ENCODE data around the gene DIS3L2.

GRCh38 chr2:232341739-232342126 is 380.2 kb downstream of the DIS3L2 start:
- TF ChIP-seq POLR2A (IDR thresholded peaks at IDR 0.05; ENCODE audit: low read length) (no peak), GATA1 (IDR thresholded peaks at IDR 0.05; ENCODE audit: low read depth, low read length) (no peak)

All from erythroblast (primary cell).